GM23338 (cell line): ENCODE data around the gene CACNA1B. TPM values are rescaled to one million over a fixed set of nuclear protein-coding genes. Genes with fewer than 3 reads are reported as not detected.

ENCODE experiments used
- ATAC-seq: fragments of 200-7000 bp; cut with Tn5 transposase; 3 replicates; pipeline ENCODE4 v1.9.1; 2020
- DNase-seq: peaks from one replicate; pipeline ENCODE4 v3.0.0-alpha.2; 2015; ENCODE audit warnings: low spot score
- H2AFZ ChIP-seq: fragments of 200-600 bp; sonication (generic); 2 replicates; pipeline ENCODE4 v1.8.0; 2016; ENCODE audit warnings: antibody characterized with exemption, mild to moderate bottlenecking, moderate library complexity
- H3F3A ChIP-seq: fragments of 200-600 bp; sonication (generic); replicated peaks from 2 replicates; pipeline ENCODE4 v1.8.0; 2017; ENCODE audit warnings: antibody characterized with exemption, mixed run types, low read depth
- H3K27ac ChIP-seq: fragments of 200-600 bp; sonication (generic); 2 replicates; pipeline ENCODE4 v1.6.1; 2016; ENCODE audit warnings: low read depth
- H3K27me3 ChIP-seq: fragments of 200-600 bp; sonication (generic); 2 replicates; pipeline ENCODE4 v1.8.0; 2016; ENCODE audit warnings: mild to moderate bottlenecking, mixed run types, moderate library complexity; ENCODE audit not compliant: insufficient read depth
- H3K36me3 ChIP-seq: fragments of 200-600 bp; sonication (generic); 2 replicates; pipeline ENCODE4 v1.8.0; 2016; ENCODE audit warnings: mild to moderate bottlenecking; ENCODE audit not compliant: insufficient read depth
- H3K4me1 ChIP-seq: fragments of 200-600 bp; sonication (generic); 2 replicates; pipeline ENCODE4 v1.8.0; 2016; ENCODE audit warnings: mild to moderate bottlenecking, moderate library complexity; ENCODE audit not compliant: insufficient read depth
- H3K4me2 ChIP-seq: fragments of 200-600 bp; sonication (generic); 2 replicates; pipeline ENCODE4 v1.7.1; 2017; ENCODE audit warnings: mixed run types
- H3K4me3 ChIP-seq: fragments of 200-600 bp; sonication (generic); 2 replicates; pipeline ENCODE4 v1.6.1; 2016; ENCODE audit warnings: mixed run types
- H3K79me2 ChIP-seq: fragments of 200-600 bp; sonication (generic); replicated peaks from 2 replicates; pipeline ENCODE4 v1.8.0; 2017; ENCODE audit warnings: mild to moderate bottlenecking; ENCODE audit not compliant: insufficient read depth
- H3K9me2 ChIP-seq: fragments of 200-600 bp; sonication (generic); 2 replicates; pipeline ENCODE4 v1.8.0; 2017; ENCODE audit not compliant: insufficient read depth
- H4K20me1 ChIP-seq: fragments of 200-600 bp; sonication (generic); replicated peaks from 2 replicates; pipeline ENCODE4 v1.8.0; 2017; ENCODE audit warnings: mild to moderate bottlenecking; ENCODE audit not compliant: insufficient read depth
- H3K27ac Mint-ChIP-seq: 2 replicates; pipeline ENCODE4 v1.8.0; 2020; ENCODE audit warnings: inconsistent platforms, mild to moderate bottlenecking, moderate library complexity, mixed read lengths
- H3K27me3 Mint-ChIP-seq: 3 replicates; pipeline ENCODE4 v1.8.0; 2022; ENCODE audit warnings: low read depth, mild to moderate bottlenecking, moderate library complexity, mixed read lengths, inconsistent platforms; ENCODE audit not compliant: insufficient read depth, poor library complexity
- H3K36me3 Mint-ChIP-seq: 3 replicates; pipeline ENCODE4 v1.8.0; 2021; ENCODE audit warnings: low read depth, mild to moderate bottlenecking, inconsistent platforms, moderate library complexity, mixed read lengths
- H3K4me1 Mint-ChIP-seq: 3 replicates; pipeline ENCODE4 v1.8.0; 2020; ENCODE audit warnings: mild to moderate bottlenecking, inconsistent platforms, mixed read lengths
- H3K4me3 Mint-ChIP-seq: 3 replicates; pipeline ENCODE4 v1.8.0; 2021; ENCODE audit warnings: moderate library complexity, mild to moderate bottlenecking, inconsistent platforms, mixed read lengths
- H3K9me3 Mint-ChIP-seq: 3 replicates; pipeline ENCODE4 v1.8.0; 2020; ENCODE audit warnings: moderate library complexity, mild to moderate bottlenecking, inconsistent platforms, mixed read lengths
- CREB1 ChIP-seq: fragments of 250-450 bp; sonication (Bioruptor Pico); IDR thresholded peaks from 2 replicates; pipeline ENCODE4 v1.5.0; 2020; ENCODE audit warnings: low read depth, mild to moderate bottlenecking, moderate library complexity
- EZH2 ChIP-seq: fragments of 200-600 bp; sonication (generic); IDR thresholded peaks from one replicate; pipeline ENCODE4 v1.8.0; 2017; ENCODE audit warnings: antibody characterized with exemption, mild to moderate bottlenecking, low read depth; ENCODE audit not compliant: unreplicated experiment
- NANOG ChIP-seq: IDR thresholded peaks from 2 replicates; pipeline ENCODE4 v1.6.1; 2016; ENCODE audit warnings: antibody characterized with exemption, borderline replicate concordance
- STAT1 ChIP-seq: IDR thresholded peaks from one replicate; pipeline ENCODE4 v1.6.1; 2016; ENCODE audit warnings: antibody characterized with exemption; ENCODE audit not compliant: unreplicated experiment
- ZNF331 ChIP-seq: fragments of 250-450 bp; sonication (Bioruptor Pico); IDR thresholded peaks from 2 replicates; pipeline ENCODE4 v1.5.0; 2020; ENCODE audit warnings: low read depth, mild to moderate bottlenecking, moderate library complexity
- polyA plus RNA-seq: library from polyadenylated mRNA; unstranded; fragments of >200 nt; fragmentation: Nextera tagmentation; extraction: Ambion mirVana; gene quantifications from 2 replicates; pipeline ENCODE4 v1.2.1, GENCODE V29; 2016
- total RNA-seq: library from RNA; depleted of rRNA; stranded (reverse); fragments of >200 nt; shearing (Covaris generic); gene quantifications from 2 replicates; pipeline ENCODE4 v1.2.3, GENCODE V29; 2014
- TF ChIP-seq, protein P1 (sequence below), 2 experiments: fragments of 200-600 bp in 1 of 2; sonication (generic) in 1 of 2; conservative IDR thresholded peaks; 2 replicates each; pipeline versions ENCODE4 v1.5.1 to v1.6.1; 2016 to 2017; ENCODE audit warnings: antibody characterized with exemption in 2 of 2, low read depth in 2 of 2, mild to moderate bottlenecking in 2 of 2, moderate library complexity in 1 of 2
- TF ChIP-seq, protein P2 (sequence below): IDR thresholded peaks from one replicate; pipeline ENCODE4 v1.6.1; 2018; ENCODE audit warnings: antibody characterized with exemption; ENCODE audit not compliant: unreplicated experiment
- TF ChIP-seq, protein P3 (sequence below): fragments of 250-450 bp; sonication (Bioruptor Pico); IDR thresholded peaks from 2 replicates; pipeline ENCODE4 v1.5.0; 2020; ENCODE audit warnings: mild to moderate bottlenecking, moderate library complexity

Gene CACNA1B
- total and polyA plus RNA-seq, 2 experiments from 2014 or later: 1.1 to 10.4 TPM

GRCh38 chr9:138048184-138048583 is 170.6 kb downstream of the CACNA1B start (continued):
- TF ChIP-seq, protein P1, sequence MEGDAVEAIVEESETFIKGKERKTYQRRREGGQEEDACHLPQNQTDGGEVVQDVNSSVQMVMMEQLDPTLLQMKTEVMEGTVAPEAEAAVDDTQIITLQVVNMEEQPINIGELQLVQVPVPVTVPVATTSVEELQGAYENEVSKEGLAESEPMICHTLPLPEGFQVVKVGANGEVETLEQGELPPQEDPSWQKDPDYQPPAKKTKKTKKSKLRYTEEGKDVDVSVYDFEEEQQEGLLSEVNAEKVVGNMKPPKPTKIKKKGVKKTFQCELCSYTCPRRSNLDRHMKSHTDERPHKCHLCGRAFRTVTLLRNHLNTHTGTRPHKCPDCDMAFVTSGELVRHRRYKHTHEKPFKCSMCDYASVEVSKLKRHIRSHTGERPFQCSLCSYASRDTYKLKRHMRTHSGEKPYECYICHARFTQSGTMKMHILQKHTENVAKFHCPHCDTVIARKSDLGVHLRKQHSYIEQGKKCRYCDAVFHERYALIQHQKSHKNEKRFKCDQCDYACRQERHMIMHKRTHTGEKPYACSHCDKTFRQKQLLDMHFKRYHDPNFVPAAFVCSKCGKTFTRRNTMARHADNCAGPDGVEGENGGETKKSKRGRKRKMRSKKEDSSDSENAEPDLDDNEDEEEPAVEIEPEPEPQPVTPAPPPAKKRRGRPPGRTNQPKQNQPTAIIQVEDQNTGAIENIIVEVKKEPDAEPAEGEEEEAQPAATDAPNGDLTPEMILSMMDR (conservative IDR thresholded peaks at IDR 0.05; ENCODE audit: low read depth in 2 of 2): no peak
- TF ChIP-seq CREB1 (CRISPR knock-in tag): no peak
- TF ChIP-seq NANOG: no peak
- TF ChIP-seq EZH2: no peak
- TF ChIP-seq, protein P2, sequence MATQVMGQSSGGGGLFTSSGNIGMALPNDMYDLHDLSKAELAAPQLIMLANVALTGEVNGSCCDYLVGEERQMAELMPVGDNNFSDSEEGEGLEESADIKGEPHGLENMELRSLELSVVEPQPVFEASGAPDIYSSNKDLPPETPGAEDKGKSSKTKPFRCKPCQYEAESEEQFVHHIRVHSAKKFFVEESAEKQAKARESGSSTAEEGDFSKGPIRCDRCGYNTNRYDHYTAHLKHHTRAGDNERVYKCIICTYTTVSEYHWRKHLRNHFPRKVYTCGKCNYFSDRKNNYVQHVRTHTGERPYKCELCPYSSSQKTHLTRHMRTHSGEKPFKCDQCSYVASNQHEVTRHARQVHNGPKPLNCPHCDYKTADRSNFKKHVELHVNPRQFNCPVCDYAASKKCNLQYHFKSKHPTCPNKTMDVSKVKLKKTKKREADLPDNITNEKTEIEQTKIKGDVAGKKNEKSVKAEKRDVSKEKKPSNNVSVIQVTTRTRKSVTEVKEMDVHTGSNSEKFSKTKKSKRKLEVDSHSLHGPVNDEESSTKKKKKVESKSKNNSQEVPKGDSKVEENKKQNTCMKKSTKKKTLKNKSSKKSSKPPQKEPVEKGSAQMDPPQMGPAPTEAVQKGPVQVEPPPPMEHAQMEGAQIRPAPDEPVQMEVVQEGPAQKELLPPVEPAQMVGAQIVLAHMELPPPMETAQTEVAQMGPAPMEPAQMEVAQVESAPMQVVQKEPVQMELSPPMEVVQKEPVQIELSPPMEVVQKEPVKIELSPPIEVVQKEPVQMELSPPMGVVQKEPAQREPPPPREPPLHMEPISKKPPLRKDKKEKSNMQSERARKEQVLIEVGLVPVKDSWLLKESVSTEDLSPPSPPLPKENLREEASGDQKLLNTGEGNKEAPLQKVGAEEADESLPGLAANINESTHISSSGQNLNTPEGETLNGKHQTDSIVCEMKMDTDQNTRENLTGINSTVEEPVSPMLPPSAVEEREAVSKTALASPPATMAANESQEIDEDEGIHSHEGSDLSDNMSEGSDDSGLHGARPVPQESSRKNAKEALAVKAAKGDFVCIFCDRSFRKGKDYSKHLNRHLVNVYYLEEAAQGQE: no peak

DNA sequence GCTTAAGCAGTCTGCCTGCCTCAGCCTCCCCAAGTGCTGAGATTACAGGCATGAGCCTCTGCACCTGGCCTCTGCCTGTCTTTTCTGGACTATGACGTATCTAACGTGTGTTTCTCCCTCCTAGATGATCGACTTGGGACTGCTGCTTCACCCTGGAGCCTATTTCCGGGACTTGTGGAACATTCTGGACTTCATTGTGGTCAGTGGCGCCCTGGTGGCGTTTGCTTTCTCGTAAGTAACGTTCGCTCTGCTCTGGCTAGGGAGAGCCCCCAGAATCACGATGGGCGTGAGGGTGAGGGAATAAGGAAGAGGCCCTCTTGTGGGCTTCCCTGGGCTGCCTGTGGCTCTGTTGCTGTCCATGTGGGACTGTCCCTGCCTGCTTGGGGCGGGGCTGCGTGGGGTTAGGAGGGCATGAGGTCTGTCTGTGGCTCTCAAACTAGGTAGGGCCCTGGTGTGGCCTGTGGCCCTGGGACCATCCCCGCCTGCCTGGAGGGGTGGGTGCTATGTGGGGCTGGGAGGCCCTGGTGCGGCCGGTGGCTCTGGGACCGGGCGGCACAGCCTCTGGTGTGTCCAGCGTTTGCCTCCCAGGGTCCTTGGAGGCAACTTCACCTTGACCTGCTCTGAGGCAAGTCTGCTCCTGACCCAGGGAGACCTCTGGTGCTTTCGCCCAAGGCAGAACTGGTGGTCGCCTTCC is 171.7 kb downstream of the CACNA1B start:
- Histone ChIP-seq H4K20me1 (no peaks in the 10 kb centered on the region), H3K79me2 (no peaks in the 10 kb centered on the region), H2AFZ (no peak overlapping the region), H3K4me1 (no peaks in the 10 kb centered on the region), H3K9me2 (no peaks in the 10 kb centered on the region), H3K27me3 (no peaks in the 10 kb centered on the region), H3K27ac (no peak overlapping the region), H3K4me2 (no peak overlapping the region), H3F3A (no peaks in the 10 kb centered on the region), H3K4me3 (no peak overlapping the region), H3K36me3 (no peaks in the 10 kb centered on the region)
- H3K4me3 Mint-ChIP-seq: no peak overlapping the region
- peaks cover 16% of the 10 kb centered on the region for H3K27me3 Mint-ChIP-seq
- peaks cover 12% of the 10 kb centered on the region; the same call in 2 of the 3 replicates for H3K36me3 Mint-ChIP-seq
- ATAC-seq: no peak
- H3K4me1 Mint-ChIP-seq: peaks cover 15% of the 10 kb centered on the region
- no peak for DNase-seq
- H3K9me3 Mint-ChIP-seq: no peaks in the 10 kb centered on the region
- H3K27ac Mint-ChIP-seq: no peak overlapping the region
- TF ChIP-seq ZNF331 (CRISPR knock-in tag) (no peak), STAT1 (no peak)
- TF ChIP-seq, protein P3, sequence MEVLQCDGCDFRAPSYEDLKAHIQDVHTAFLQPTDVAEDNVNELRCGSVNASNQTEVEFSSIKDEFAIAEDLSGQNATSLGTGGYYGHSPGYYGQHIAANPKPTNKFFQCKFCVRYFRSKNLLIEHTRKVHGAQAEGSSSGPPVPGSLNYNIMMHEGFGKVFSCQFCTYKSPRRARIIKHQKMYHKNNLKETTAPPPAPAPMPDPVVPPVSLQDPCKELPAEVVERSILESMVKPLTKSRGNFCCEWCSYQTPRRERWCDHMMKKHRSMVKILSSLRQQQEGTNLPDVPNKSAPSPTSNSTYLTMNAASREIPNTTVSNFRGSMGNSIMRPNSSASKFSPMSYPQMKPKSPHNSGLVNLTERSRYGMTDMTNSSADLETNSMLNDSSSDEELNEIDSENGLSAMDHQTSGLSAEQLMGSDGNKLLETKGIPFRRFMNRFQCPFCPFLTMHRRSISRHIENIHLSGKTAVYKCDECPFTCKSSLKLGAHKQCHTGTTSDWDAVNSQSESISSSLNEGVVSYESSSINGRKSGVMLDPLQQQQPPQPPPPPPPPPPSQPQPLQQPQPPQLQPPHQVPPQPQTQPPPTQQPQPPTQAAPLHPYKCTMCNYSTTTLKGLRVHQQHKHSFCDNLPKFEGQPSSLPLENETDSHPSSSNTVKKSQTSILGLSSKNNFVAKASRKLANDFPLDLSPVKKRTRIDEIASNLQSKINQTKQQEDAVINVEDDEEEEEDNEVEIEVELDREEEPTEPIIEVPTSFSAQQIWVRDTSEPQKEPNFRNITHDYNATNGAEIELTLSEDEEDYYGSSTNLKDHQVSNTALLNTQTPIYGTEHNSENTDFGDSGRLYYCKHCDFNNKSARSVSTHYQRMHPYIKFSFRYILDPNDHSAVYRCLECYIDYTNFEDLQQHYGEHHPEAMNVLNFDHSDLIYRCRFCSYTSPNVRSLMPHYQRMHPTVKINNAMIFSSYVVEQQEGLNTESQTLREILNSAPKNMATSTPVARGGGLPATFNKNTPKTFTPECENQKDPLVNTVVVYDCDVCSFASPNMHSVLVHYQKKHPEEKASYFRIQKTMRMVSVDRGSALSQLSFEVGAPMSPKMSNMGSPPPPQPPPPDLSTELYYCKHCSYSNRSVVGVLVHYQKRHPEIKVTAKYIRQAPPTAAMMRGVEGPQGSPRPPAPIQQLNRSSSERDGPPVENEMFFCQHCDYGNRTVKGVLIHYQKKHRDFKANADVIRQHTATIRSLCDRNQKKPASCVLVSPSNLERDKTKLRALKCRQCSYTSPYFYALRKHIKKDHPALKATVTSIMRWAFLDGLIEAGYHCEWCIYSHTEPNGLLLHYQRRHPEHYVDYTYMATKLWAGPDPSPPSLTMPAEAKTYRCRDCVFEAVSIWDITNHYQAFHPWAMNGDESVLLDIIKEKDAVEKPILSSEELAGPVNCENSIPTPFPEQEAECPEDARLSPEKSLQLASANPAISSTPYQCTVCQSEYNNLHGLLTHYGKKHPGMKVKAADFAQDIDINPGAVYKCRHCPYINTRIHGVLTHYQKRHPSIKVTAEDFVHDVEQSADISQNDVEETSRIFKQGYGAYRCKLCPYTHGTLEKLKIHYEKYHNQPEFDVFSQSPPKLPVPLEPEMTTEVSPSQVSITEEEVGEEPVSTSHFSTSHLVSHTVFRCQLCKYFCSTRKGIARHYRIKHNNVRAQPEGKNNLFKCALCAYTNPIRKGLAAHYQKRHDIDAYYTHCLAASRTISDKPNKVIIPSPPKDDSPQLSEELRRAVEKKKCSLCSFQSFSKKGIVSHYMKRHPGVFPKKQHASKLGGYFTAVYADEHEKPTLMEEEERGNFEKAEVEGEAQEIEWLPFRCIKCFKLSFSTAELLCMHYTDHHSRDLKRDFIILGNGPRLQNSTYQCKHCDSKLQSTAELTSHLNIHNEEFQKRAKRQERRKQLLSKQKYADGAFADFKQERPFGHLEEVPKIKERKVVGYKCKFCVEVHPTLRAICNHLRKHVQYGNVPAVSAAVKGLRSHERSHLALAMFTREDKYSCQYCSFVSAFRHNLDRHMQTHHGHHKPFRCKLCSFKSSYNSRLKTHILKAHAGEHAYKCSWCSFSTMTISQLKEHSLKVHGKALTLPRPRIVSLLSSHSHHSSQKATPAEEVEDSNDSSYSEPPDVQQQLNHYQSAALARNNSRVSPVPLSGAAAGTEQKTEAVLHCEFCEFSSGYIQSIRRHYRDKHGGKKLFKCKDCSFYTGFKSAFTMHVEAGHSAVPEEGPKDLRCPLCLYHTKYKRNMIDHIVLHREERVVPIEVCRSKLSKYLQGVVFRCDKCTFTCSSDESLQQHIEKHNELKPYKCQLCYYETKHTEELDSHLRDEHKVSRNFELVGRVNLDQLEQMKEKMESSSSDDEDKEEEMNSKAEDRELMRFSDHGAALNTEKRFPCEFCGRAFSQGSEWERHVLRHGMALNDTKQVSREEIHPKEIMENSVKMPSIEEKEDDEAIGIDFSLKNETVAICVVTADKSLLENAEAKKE (CRISPR knock-in tag): no peak
- TF ChIP-seq, protein P1 (conservative IDR thresholded peaks at IDR 0.05; ENCODE audit: low read depth in 2 of 2): no peak
